ENCODE results near the gene CABP1.

Gene CABP1

GRCh38 chr12:120712610-120713009 is 72.2 kb downstream of the CABP1 start:
- Histone ChIP-seq H3K36me3 (replicated peaks) (peaks cover 24% of the 10 kb centered on the region), H3K27me3 (replicated peaks) (no peaks in the 10 kb centered on the region), H3K4me3 (ENCODE audit: low read depth, low read length) (no peak overlapping the region), H3K27ac (no peak overlapping the region)
- TF ChIP-seq CTCF (IDR thresholded peaks at IDR 0.05; ENCODE audit: low read depth, low read length, missing control alignments), result no peak
- DNase-seq, result no peak
- in situ Hi-C loops (cut with HindIII; ENCODE audit: low pct_ligation_motif_present, low sequenced_read_pairs), result no loop called here

GRCh38 chr12:120713861-120714482 is 73.5 kb downstream of the CABP1 start:
- H3K36me3 ChIP-seq (replicated peaks), result peaks cover 29% of the 10 kb centered on the region
- peak; percentile 74 for DNase-seq
- peak; percentile 86 for TF ChIP-seq CTCF (IDR thresholded peaks at IDR 0.05; ENCODE audit: low read depth, low read length, missing control alignments)
- H3K4me3 ChIP-seq (ENCODE audit: low read depth, low read length), result no peak overlapping the region
- in situ Hi-C loops (cut with HindIII; ENCODE audit: low pct_ligation_motif_present, low sequenced_read_pairs), result no loop called here
- no peaks in the 10 kb centered on the region for H3K27me3 ChIP-seq (replicated peaks)
- no peak overlapping the region for H3K27ac ChIP-seq

Data from brain microvascular endothelial cell (primary cell).